NCI-H1417 (cell line): ENCODE results near the gene ARHGAP12.
"Not testable (repeated sequence)": the region's sequence is repeated elsewhere in the genome, so short reads cannot be mapped to it uniquely, and the experiment has no call there.

Experiments used
- DNase-seq, 3 experiments: peaks; one replicate each; lab custom pipeline; 2025; lab: John Stamatoyannopoulos, UW

Gene ARHGAP12

DNA sequence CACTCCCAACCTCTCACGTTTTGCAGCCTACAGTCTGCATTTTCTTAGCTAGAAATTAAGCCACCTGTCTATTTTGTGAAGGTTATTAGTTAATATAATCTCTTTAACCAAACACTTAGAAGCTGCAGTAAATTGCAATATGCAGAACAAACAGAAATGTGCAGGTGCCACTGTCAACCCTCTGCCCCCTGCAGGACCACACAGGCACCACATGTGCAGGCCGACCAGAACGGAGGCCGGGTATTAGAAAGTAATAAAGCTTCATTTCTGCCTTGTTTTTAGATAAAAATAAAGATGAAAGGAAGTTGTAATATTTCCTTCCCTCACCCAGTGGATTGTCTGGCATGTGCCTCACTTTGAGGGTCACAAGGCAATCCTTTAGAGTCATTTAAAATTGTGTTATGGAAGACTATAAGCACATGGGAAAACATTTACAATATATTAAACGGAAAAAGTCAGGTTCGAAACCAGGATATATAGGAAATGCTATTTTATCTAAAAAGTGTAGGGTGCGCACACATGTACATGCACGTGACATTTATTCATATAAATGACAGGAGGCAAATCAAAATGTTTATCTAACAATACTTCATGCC lies 158.2 kb downstream of the ARHGAP12 start:
- peak in 1 of 3 experiments; percentile 11 for DNase-seq

DNA sequence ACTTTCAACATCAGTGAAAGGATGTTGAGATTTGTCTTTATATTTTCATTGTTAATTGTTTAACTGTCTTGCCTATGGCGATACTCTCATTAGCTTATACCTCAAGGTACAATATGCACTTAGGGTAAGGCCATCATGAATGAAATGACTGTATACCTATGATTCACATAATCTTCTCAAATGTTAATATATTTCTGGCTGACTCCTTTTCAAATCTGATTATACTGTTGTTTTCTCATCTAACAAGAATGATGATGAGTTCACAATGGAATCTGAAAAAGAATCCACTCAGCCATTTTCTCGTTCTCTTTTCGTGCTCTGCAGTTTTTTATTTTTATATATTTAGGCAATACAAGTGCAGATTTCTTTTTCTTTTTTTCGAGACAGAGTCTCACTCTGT lies 159.1 kb downstream of the ARHGAP12 start:
- DNase-seq = no peak

DNA sequence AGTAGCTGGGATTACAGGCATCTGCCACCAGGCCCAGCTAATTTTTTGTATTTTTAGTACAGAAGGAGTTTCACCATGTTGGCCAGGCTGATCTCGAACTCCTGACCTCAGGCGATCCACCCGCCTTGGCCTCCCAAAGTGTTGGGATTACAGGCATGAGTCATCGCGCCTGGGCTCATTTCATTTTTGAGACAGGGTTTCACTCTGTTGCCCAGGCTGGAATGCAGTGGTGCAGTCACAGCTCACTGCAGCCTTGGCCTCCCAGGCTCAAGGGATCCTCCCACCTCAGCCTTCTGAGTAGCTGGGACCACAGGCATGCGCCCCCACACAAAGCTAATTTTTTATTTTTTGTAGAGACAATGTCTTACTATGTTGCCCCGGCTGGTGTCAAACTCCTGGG lies 159.7 kb downstream of the ARHGAP12 start:
- not testable (repeated sequence) for DNase-seq

DNA sequence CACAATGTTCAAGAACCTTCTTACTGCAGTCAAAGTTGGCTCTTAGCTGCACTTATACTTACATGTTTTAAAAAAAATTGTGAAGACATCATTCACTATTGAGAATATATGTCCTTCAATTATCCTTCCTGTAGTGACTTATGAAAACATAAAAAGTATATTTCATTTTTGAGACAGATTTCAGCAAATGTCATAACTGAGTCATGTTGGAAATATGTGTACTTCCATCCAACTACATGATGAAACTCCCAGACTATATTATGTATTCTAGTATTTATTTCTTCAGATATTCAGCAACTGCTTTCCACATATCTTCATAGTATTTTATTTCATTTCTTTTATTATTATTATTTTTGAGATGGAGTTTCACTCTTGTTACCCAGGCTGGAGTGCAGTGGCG lies 160.2 kb downstream of the ARHGAP12 start:
- no peak for DNase-seq

DNA sequence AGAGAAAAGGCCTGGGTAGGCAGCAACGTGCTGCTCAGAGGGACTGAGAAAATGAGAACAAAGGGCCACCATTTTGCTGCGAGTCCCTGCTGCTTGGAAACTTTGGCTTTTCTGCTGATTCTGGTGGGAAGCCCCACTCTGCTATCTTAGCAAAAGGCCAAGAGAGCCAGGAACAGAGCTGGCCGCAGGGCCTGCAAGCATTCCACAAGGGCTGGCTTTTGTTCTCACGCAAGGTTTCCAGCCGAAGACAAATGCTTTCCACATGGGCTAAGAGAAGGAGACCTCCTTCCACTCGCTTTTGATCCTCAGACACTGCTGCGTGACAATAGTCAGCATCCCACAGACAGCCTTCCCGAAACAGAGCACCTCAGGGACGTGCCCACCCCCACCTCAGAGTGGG lies 163.1 kb downstream of the ARHGAP12 start:
- DNase-seq = no peak

DNA sequence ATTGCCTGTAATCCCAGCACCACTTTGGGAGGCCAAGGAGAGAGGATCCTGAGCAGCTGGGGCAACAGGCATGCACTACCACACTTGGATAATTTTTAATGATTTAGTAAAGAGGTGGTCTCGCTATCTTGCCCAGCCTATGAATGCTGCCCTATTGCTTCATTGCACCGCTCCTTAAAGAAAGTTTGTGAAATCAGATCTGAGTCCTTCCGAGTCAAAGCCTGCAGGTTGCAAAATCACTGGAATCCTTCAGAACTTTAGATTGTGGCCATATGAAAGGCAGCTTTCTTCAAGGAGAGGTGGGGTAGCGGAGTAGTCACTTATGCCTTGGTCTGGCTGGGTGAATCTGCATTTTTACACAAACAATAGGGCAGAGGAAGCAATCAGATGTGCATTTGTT lies 166.3 kb downstream of the ARHGAP12 start:
- no peak for DNase-seq

DNA sequence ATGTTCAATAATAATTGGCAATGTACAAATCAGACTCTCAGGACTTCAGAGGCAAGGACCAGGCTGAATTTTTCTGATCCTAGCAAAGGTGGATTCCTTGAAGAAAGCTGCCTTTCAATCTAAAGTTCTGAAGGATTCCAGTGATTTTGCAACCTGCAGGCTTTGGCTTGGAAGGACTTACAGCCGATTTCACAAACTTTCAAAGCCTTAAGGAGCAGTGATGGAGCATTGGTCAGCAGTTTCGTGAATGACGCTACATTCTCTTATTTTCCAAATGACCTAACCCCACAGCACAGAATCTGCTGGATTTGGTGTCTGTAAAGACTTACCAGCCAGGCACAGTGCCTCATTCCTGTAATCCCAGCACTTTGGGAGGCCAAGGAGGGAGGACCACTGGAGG lies 167.5 kb downstream of the ARHGAP12 start:
- no peak for DNase-seq

DNA sequence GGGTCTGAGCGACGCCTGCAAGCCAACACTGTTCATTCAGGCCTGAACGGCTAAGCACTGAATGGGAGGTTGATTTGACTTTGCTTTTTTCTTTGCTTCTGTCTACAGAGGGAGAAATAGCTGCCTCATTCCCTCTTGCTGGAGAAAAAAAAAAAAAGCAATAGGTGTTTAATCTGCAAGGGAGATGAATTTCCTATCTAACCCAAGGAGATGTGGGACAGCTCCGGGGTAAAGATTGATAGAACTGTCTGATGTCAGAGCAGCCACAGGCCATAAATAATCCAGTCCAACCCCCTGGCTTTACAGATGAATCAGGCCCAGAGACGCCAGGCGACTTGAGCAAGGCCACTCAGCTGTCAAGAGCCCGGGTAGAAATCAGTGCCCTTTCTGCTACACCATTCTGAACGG lies 168.0 kb downstream of the ARHGAP12 start:
- DNase-seq = no peak

DNA sequence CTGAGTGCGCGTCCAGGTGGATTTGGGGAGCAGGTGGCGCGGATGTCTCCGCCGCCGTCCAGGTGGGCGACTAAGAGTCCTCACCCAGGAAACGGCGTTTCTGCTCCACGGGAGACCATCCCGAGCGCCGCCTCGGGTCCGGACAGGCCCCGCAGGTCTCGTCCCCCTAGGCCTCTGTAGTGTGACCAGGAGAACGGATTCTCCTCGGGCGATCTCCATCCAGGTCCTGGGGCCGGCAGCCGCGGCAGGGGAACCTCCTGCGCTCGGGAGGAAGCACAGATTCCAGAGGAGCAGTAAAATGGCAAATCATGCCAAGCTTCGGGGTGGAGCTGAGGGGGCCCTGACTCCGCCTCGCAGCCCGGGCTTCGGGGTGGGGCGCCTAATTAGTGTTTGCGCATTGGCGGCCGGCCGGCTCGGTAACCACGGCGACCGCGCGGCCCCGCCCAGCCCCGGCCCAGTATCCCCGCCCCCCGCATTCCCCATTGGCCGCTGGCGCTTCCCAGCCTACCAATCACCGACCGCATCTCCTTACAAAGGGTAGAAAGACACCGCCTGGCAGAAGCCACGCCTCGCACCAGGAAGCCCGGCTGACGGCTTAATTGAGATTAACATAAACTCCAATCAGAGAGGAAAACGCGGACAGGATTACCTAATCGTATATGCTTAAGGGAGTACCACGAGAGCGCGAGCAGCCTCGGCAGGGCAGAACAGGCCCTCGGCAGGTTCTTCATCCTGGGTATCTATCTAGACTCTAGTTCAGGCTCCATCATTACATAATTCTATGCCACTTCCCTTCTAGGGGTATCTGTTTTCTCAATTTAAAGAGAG lies 168.6 kb downstream of the ARHGAP12 start:
- peak; percentile 96 for DNase-seq

DNA sequence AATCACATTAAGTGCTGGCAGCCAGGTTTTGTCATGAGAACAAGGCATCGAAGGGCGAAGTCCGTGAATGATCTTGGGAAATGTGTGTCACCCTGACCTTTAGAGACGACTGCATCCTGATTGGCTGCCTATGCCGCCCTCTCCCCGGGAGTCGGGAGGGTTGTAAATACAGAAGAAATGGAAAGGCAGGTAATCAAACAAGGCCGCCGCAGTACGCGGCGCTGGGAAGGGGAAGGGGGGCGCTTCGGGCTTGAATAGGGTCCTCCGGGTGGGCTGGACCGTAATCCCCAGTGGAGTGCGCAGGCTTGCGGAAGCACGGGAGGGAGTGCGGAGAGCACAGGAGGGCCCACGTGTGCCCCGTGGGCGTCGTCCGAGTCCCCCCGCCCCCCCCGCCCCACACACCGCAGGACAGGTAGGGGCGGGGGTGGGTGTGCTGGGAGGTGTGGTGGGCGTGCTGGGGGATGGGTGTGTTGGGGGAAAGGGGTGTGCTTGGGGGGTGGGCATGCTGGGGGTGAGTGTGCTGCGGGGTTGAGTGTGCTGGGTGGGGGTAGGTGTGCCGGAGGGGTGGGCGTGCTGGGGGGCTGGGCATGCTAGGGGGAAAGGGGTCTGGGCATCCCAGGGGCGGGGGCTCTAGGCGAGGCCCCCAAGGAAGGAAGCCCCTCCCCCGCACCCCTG lies 169.4 kb downstream of the ARHGAP12 start:
- peak; percentile 35 to 86 (median 74) for DNase-seq

DNA sequence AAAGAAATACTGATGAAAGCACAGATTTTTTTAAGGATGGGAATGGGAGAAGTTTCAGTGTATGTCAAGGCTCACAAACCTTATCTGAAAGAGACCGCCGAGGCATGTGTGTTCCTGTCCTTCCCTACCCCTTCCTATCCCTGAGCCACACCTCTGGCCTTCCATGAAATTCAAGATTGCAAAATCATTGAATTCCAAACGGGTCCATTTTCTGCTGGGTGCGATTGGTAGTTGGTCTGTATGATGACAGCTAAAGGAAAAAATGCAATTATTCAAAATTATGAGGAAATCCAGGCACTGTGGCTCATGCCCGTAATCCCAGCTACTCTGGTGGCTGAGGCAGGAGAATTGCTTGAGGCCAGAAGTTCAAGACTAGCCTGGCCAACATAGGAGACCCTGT lies 170.1 kb downstream of the ARHGAP12 start:
- DNase-seq = no peak

DNA sequence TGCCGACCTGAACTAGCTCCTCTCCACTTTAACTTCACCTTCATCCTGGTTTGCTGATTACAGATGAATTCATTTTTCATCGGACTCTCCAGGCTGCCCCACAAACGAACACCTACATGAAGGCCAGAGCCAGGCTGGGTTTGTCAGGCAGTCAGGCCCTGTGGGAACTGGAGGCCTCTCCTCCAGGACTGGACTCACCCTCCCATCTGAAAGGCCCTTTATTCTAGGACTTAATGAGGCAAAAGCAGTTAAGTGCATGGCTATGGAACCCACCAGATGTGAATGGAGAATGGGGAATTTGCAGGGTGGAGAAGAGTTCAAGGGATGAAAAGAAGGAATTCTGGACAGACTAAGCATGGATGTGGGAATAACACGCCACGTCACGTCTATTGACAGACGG lies 170.8 kb downstream of the ARHGAP12 start:
- DNase-seq = peak in 1 of 3 experiments; percentile 28

DNA sequence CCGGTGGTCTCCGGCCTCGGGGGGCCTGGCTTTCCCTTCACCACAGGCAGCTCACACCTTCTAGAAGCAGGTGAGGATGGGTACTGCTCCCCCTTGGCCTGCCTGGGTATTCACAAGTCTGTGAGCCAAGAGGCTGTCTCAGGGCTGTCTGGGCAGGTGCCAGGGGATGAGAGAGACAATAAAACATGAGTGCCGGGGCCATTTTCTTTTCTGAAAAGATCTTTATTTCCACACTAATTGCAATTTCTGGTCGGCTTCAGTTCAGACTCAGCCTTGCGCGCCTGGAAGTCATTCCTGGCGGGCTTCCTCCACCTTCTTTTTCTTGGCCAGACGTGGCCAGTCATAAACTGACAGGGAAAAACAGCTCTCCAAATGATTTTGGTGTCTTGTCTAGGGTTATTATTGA lies 171.2 kb downstream of the ARHGAP12 start:
- DNase-seq = peak; percentile 8 to 44 (median 13)

DNA sequence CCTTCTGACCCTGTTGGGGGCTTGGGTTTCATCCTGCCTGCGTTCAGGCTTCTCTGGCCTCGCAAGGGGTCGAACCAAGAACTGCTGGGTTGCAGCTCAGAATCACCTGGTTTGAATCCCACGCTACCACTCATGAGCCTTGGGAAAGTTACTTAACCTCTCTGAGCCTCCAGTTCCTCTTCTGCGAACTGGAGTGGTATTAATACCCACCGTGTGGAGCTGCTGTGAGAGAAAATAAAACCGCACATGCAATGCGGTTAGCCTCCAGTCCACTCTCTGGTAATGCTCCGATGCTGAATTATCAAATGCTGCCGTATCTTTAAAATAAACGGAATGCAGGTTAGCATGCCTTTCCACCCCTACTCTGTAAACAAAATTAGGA lies 171.9 kb downstream of the ARHGAP12 start:
- no peak for DNase-seq

DNA sequence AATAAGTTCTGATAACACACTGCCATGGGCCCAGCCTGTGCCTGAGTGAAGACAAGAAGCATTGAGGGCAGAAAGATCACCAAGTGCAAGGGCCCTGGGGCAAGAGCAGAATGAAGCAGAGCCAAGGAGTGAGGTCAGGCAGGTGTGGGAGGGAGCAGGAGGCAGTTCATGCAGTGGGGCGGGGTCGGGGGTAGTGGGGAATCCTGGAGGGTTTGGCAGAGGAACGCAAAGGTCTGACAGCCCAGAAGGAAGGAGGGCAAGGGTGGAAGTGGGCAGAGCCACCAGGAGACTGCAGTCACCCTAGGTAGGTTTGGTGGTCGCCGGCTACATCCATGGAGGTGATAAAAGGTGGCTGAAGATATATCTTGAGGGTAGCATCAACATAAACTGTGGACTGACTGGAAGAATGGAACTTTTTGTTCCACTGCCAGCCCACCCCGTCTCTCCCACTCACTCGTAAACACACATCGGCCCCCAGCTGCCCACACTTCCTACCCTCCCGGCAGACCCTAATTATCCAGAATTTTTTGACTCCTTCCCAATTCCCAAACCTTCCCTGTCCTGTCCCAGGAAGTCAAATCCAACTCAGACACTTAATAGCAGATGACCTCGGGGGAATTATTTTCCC lies 172.4 kb downstream of the ARHGAP12 start:
- DNase-seq = no peak
